ENCODE measurements around the gene GABBR1. TPM values are rescaled to one million over a fixed set of nuclear protein-coding genes. Genes with fewer than 3 reads are reported as not detected.

Gene GABBR1
- total RNA-seq, 2 experiments from 2014 or later = 12.9 to 37.1 TPM

- TF ChIP-seq CTCF (conservative IDR thresholded peaks at IDR 0.05; ENCODE audit: low read length) (no peak), EZH2phosphoT487 (IDR thresholded peaks at IDR 0.05; ENCODE audit: borderline replicate concordance, low read depth, low read length) (no peak)
- H3K79me2 ChIP-seq (ENCODE audit: insufficient read depth, low read depth, low read length) = no peaks in the 10 kb centered on the region
- ChIA-PET CTCF (ENCODE audit: unreplicated experiment) (no interaction called here), POLR2A (no interaction called here)
- no peak overlapping the region for H3K4me2 ChIP-seq (ENCODE audit: low read length)
- no peaks in the 10 kb centered on the region for H3K4me1 ChIP-seq (ENCODE audit: insufficient read depth, low read length, poor library complexity, severe bottlenecking)
- no peak overlapping the region for H3K27ac ChIP-seq (ENCODE audit: low read depth, low read length, poor library complexity, severe bottlenecking)
- H2AFZ ChIP-seq (ENCODE audit: low read length) = no peak overlapping the region
- H3K36me3 ChIP-seq (ENCODE audit: insufficient read depth, low read length) = peaks cover 4% of the 10 kb centered on the region; the same call in 1 of the 2 replicates
- no peak overlapping the region for H3K4me3 ChIP-seq (ENCODE audit: low read depth, low read length, poor library complexity, severe bottlenecking)
- no peaks in the 10 kb centered on the region for H3K9me3 ChIP-seq (ENCODE audit: low read length)
- no peaks in the 10 kb centered on the region for H4K20me1 ChIP-seq (ENCODE audit: insufficient read depth, low read length)
- DNase-seq (ENCODE audit: low spot score) = no peak
- no TSS peak for BruUV-seq (replicated peaks)
- no peaks in the 10 kb centered on the region for H3K9me2 ChIP-seq (ENCODE audit: insufficient read depth, low read length)
- intact Hi-C loops (cut with micrococcal nuclease; ENCODE audit: unreplicated experiment) = no loop called here
Measured at GRCh38 chr6:29608131-29608530, 24.9 kb downstream of the GABBR1 start.

GRCh38 chr6:29603930-29604329 lies 29.1 kb downstream of the GABBR1 start:
- TF ChIP-seq CTCF (conservative IDR thresholded peaks at IDR 0.05; ENCODE audit: low read length) (no peak), EZH2phosphoT487 (IDR thresholded peaks at IDR 0.05; ENCODE audit: borderline replicate concordance, low read depth, low read length) (no peak)
- no peak overlapping the region for H3K27ac ChIP-seq (ENCODE audit: low read depth, low read length, poor library complexity, severe bottlenecking)
- no peak for DNase-seq (ENCODE audit: low spot score)
- no peaks in the 10 kb centered on the region for H3K79me2 ChIP-seq (ENCODE audit: insufficient read depth, low read depth, low read length)
- H2AFZ ChIP-seq (ENCODE audit: low read length) = no peak overlapping the region
- ChIA-PET CTCF (ENCODE audit: unreplicated experiment) (interaction anchor here (0.5 to 1.0 kb wide), 2 partner anchors 10 to 22 kb away, joined by 3 to 4 read pairs; no protein-coding TSS in a partner anchor), POLR2A (no interaction called here)
- H3K9me2 ChIP-seq (ENCODE audit: insufficient read depth, low read length) = no peaks in the 10 kb centered on the region
- no peak overlapping the region for H3K4me2 ChIP-seq (ENCODE audit: low read length)
- BruUV-seq (replicated peaks) = no TSS peak
- no peaks in the 10 kb centered on the region for H4K20me1 ChIP-seq (ENCODE audit: insufficient read depth, low read length)
- H3K9me3 ChIP-seq (ENCODE audit: low read length) = no peaks in the 10 kb centered on the region
- H3K36me3 ChIP-seq (ENCODE audit: insufficient read depth, low read length) = no peaks in the 10 kb centered on the region
- no peak overlapping the region for H3K4me3 ChIP-seq (ENCODE audit: low read depth, low read length, poor library complexity, severe bottlenecking)
- no peaks in the 10 kb centered on the region for H3K4me1 ChIP-seq (ENCODE audit: insufficient read depth, low read length, poor library complexity, severe bottlenecking)
- intact Hi-C loops (cut with micrococcal nuclease; ENCODE audit: unreplicated experiment) = no loop called here

GRCh38 chr6:29603456-29603855 lies 29.5 kb downstream of the GABBR1 start:
- CTCF ChIA-PET (ENCODE audit: unreplicated experiment) = no interaction called here
- Histone ChIP-seq H2AFZ (ENCODE audit: low read length) (no peak overlapping the region), H3K27ac (ENCODE audit: low read depth, low read length, poor library complexity, severe bottlenecking) (no peak overlapping the region), H3K36me3 (ENCODE audit: insufficient read depth, low read length) (no peaks in the 10 kb centered on the region), H3K9me3 (ENCODE audit: low read length) (no peaks in the 10 kb centered on the region), H3K9me2 (ENCODE audit: insufficient read depth, low read length) (no peaks in the 10 kb centered on the region), H4K20me1 (ENCODE audit: insufficient read depth, low read length) (no peaks in the 10 kb centered on the region), H3K4me2 (ENCODE audit: low read length) (no peak overlapping the region), H3K4me3 (ENCODE audit: low read depth, low read length, poor library complexity, severe bottlenecking) (no peak overlapping the region), H3K4me1 (ENCODE audit: insufficient read depth, low read length, poor library complexity, severe bottlenecking) (no peaks in the 10 kb centered on the region), H3K79me2 (ENCODE audit: insufficient read depth, low read depth, low read length) (no peaks in the 10 kb centered on the region)
- no TSS peak for BruUV-seq (replicated peaks)
- POLR2A ChIA-PET = interaction anchor here (0.5 kb wide), 1 partner anchor 79 kb away, joined by 5 read pairs; no protein-coding TSS in a partner anchor
- intact Hi-C loops (cut with micrococcal nuclease; ENCODE audit: unreplicated experiment) = no loop called here
- TF ChIP-seq EZH2phosphoT487 (IDR thresholded peaks at IDR 0.05; ENCODE audit: borderline replicate concordance, low read depth, low read length) (no peak), CTCF (conservative IDR thresholded peaks at IDR 0.05; ENCODE audit: low read length) (no peak)
- DNase-seq (ENCODE audit: low spot score) = no peak
